Chondrocyte (in vitro differentiated cells): ENCODE measurements around the gene BCAT1. TPM values are rescaled to one million over a fixed set of nuclear protein-coding genes. Genes with fewer than 3 reads are reported as not detected.

Experiments
- DNase-seq: peaks from one replicate; pipeline ENCODE4 v3.0.0; 2021; ENCODE audit warnings: mixed read lengths, low spot score
- H3K27ac Mint-ChIP-seq: one replicate; pipeline ENCODE4 v1.8.0; 2021; ENCODE audit warnings: mild to moderate bottlenecking, moderate library complexity, mixed read lengths; ENCODE audit not compliant: unreplicated experiment
- H3K27me3 Mint-ChIP-seq: 2 replicates; pipeline ENCODE4 v1.8.0; 2021; ENCODE audit warnings: low read depth, mixed read lengths
- H3K36me3 Mint-ChIP-seq: 2 replicates; pipeline ENCODE4 v1.8.0; 2021; ENCODE audit warnings: low read depth, mixed read lengths
- H3K4me1 Mint-ChIP-seq: 2 replicates; pipeline ENCODE4 v1.8.0; 2021; ENCODE audit warnings: low read depth, mild to moderate bottlenecking, mixed read lengths
- H3K4me3 Mint-ChIP-seq: one replicate; pipeline ENCODE4 v1.8.0; 2021; ENCODE audit warnings: mild to moderate bottlenecking, moderate library complexity, mixed read lengths; ENCODE audit not compliant: unreplicated experiment
- H3K9me3 Mint-ChIP-seq: 2 replicates; pipeline ENCODE4 v1.8.0; 2021; ENCODE audit warnings: low read depth, mixed read lengths
- total RNA-seq: library from RNA; stranded (reverse); gene quantifications from 3 replicates; pipeline ENCODE4 v1.2.1, GENCODE V29; 2021
- TF ChIP-seq, protein P1 (sequence below): fragments of 200-600 bp; sonication (generic); IDR thresholded peaks from 2 replicates; pipeline ENCODE4 v1.5.0; 2021; ENCODE audit warnings: antibody characterized with exemption, mild to moderate bottlenecking, moderate library complexity

Gene BCAT1
- total RNA-seq, 1 donor from 2014 or later = 240 TPM

DNA sequence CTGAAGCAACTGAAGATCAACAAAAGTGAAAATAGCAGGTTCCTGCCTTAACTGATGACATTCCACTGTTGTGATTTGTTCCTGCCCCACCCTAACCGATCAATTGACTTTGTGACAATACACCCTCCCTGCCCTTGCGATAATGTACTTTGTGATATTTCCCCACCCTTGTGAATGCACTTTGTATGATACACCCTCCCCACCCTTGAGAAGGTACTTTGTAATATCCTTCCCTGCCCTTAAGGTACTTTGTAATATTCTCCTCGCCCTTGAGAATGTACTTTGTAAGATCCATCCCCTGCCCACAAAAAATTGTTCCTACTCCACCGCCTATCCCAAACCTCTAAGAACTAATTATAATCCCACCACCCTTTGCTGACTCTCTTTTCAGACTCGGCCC is 41.4 kb downstream of the BCAT1 start:
- TF ChIP-seq, protein P1, sequence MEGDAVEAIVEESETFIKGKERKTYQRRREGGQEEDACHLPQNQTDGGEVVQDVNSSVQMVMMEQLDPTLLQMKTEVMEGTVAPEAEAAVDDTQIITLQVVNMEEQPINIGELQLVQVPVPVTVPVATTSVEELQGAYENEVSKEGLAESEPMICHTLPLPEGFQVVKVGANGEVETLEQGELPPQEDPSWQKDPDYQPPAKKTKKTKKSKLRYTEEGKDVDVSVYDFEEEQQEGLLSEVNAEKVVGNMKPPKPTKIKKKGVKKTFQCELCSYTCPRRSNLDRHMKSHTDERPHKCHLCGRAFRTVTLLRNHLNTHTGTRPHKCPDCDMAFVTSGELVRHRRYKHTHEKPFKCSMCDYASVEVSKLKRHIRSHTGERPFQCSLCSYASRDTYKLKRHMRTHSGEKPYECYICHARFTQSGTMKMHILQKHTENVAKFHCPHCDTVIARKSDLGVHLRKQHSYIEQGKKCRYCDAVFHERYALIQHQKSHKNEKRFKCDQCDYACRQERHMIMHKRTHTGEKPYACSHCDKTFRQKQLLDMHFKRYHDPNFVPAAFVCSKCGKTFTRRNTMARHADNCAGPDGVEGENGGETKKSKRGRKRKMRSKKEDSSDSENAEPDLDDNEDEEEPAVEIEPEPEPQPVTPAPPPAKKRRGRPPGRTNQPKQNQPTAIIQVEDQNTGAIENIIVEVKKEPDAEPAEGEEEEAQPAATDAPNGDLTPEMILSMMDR = no peak
- no peak for DNase-seq
- no peak overlapping the region for H3K4me3 Mint-ChIP-seq
- peaks cover 36% of the 10 kb centered on the region for H3K4me1 Mint-ChIP-seq
- no peaks in the 10 kb centered on the region for H3K27me3 Mint-ChIP-seq
- no peak overlapping the region for H3K27ac Mint-ChIP-seq
- peaks cover 3% of the 10 kb centered on the region for H3K36me3 Mint-ChIP-seq
- peaks cover 4% of the 10 kb centered on the region for H3K9me3 Mint-ChIP-seq

DNA sequence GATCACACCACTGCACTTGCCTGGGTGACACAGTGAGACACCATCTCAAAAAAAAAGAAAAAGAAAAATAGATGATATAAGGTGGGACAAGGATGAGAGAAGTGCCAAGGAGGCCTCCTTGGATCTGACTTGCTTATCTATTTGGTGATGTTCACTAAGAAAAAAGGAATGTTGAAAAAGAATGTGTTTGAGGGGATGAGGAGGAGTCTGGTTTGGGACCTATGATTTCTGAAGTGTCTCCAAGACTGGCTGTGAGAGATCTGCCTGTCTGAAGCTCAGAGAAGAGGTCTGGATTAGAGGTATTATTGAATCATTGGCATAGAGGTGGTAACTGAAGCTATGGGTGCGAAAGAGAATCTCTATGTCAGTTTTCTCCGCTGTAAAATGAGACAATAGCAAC is 42.8 kb downstream of the BCAT1 start:
- no peaks in the 10 kb centered on the region for H3K27me3 Mint-ChIP-seq
- TF ChIP-seq, protein P1 = no peak
- peaks cover 3% of the 10 kb centered on the region for H3K36me3 Mint-ChIP-seq
- H3K4me3 Mint-ChIP-seq = no peak overlapping the region
- H3K9me3 Mint-ChIP-seq = peaks cover 4% of the 10 kb centered on the region
- no peak overlapping the region for H3K27ac Mint-ChIP-seq
- H3K4me1 Mint-ChIP-seq = peaks cover 41% of the 10 kb centered on the region
- DNase-seq = no peak

DNA sequence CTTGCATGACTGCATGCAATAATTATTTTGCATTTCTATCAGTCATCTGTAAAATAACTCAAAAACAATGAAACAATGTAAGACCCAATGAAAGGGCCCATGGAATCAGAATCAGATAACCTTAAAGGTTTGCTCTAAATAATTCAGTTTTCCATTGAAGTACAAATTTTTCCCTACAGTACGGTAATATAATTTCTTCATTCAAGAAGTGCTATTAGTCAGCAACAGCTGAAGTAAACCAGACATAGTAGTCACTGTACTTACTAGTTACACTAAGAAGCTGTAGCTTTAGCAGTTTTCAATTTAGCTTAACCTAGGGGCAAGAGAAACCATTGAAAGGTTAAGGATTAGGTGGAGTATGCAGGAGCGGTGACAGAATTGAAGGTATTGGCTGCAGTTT is 43.5 kb downstream of the BCAT1 start:
- no peak overlapping the region for H3K4me3 Mint-ChIP-seq
- TF ChIP-seq, protein P1 = no peak
- DNase-seq = no peak

DNA sequence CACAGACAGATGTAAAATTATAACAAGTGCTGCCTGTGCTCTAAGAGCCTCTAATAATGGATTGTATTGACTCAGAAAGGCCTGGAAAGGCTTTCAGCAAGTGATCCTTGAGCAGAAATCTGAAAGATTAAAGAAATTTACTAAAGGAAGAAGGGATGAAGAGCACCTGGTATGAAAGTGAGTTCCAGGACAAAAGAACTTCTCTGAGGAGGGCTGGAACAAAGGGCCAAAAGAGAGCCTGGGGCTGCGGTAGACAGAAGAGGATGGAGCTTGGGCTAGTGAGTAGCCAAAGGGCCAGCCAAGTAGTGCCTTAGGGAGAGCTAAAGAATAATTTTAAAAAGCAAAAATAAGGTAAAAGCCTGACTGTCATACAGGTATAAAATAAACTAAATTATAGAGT is 44.0 kb downstream of the BCAT1 start:
- Mint-ChIP-seq H3K27ac (no peak overlapping the region), H3K36me3 (peaks cover 3% of the 10 kb centered on the region), H3K4me3 (no peak overlapping the region), H3K9me3 (peaks cover 4% of the 10 kb centered on the region), H3K27me3 (no peaks in the 10 kb centered on the region), H3K4me1 (peaks cover 43% of the 10 kb centered on the region)
- DNase-seq = no peak
- TF ChIP-seq, protein P1 = no peak

More for the DNA sequence above, 43.5 kb downstream of the BCAT1 start:
- Mint-ChIP-seq H3K27me3 (no peaks in the 10 kb centered on the region), H3K9me3 (peaks cover 4% of the 10 kb centered on the region), H3K4me1 (peaks cover 42% of the 10 kb centered on the region), H3K27ac (no peak overlapping the region), H3K36me3 (peaks cover 3% of the 10 kb centered on the region)

DNA sequence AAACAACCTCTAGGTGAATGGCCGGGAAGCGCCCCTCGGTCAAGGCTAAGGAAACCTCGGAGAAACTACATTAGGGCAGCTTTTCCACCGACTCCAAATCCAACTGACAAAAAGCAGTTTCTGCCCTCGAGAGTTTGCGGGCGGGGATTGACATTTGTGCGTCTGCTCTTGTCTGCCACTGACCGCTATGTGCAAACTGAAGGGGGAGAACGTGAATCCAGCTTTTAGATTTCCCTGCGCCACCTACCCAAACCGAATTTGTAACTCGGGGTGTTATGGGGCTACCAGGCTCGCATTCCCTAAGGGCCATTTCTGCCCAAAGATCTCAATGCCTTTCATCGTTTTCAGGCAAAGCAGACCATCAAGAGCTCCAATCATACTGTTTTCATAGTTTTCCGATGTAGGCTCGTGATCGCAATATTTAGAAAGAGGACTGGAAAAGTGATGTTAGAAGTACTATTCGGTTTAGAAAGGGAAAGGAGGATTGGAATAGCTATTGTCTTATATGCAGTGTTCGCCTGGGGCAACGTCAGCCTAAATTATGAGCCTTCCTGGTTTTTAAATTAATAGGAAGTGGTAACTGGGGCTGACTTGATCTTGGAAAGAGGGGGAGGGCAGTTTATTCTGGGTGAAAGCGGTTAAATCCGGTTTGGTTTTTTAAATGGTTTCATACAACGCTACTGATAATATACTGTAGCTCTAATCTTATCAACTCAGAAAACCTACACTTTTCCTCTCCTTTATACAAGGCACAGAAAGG is 45.4 kb downstream of the BCAT1 start:
- H3K4me1 Mint-ChIP-seq = peaks cover 48% of the 10 kb centered on the region
- peaks cover 8% of the 10 kb centered on the region for H3K36me3 Mint-ChIP-seq
- no peaks in the 10 kb centered on the region for H3K9me3 Mint-ChIP-seq
- H3K27me3 Mint-ChIP-seq = no peaks in the 10 kb centered on the region
- TF ChIP-seq, protein P1 = no peak
- no peak for DNase-seq
- H3K27ac Mint-ChIP-seq = no peak overlapping the region
- peak overlapping the region; percentile 84 for H3K4me3 Mint-ChIP-seq
